Upper lobe of left lung (tissue), 6 donors: Measurements from ENCODE around the gene DENND2D. TPM values are rescaled to one million over a fixed set of nuclear protein-coding genes. Genes with fewer than 3 reads are reported as not detected.

Experiments used
- ATAC-seq, 2 donors: fragments of 200-7000 bp; cut with Tn5 transposase; one replicate each; pipeline ENCODE4 v1.9.1; 2022; ENCODE audit warnings: mild to moderate bottlenecking in 2 of 2, moderate library complexity in 2 of 2; ENCODE audit not compliant: low FRiP score in 2 of 2
- DNase-seq, 2 donors: peaks; one replicate each; pipeline ENCODE4 v3.0.0-alpha.2; 2019 to 2020
- H3K27ac ChIP-seq, 4 donors: fragments of 200-600 bp; sonication (generic); one replicate each; pipeline ENCODE4 v1.5.1; 2016 to 2019
- H3K27me3 ChIP-seq, 4 donors: fragments of 200-600 bp; sonication (generic); one replicate each; pipeline ENCODE4 v1.5.1; 2017 to 2019
- H3K36me3 ChIP-seq, 4 donors: fragments of 200-600 bp; sonication (generic); one replicate each; pipeline ENCODE4 v1.5.1; 2016 to 2019
- H3K4me1 ChIP-seq, 4 donors: fragments of 200-600 bp; sonication (generic); one replicate each; pipeline ENCODE4 v1.5.1; 2018 to 2019
- H3K4me3 ChIP-seq, 4 donors: fragments of 200-600 bp; sonication (generic); one replicate each; pipeline ENCODE4 v1.5.1; 2017 to 2019; ENCODE audit warnings: mild to moderate bottlenecking in 2 of 4, moderate library complexity in 1 of 4
- H3K9me3 ChIP-seq, 4 donors: fragments of 200-600 bp; sonication (generic); one replicate each; pipeline ENCODE4 v1.5.1; 2018 to 2019
- EP300 ChIP-seq, 4 donors: sonication (generic); formaldehyde crosslinking; IDR thresholded peaks; one replicate each; pipeline ENCODE4 v1.5.1; 2017; ENCODE audit warnings: antibody characterized with exemption in 4 of 4, control low read depth in 2 of 4
- POLR2A ChIP-seq, 4 donors: fragments of 450-650 bp; IDR thresholded peaks; one replicate each; pipeline ENCODE4 v1.5.1; 2016 to 2017; ENCODE audit warnings: antibody characterized with exemption in 4 of 4, mild to moderate bottlenecking in 2 of 4
- POLR2AphosphoS5 ChIP-seq, 2 donors: sonication (generic); formaldehyde crosslinking; IDR thresholded peaks; one replicate each; pipeline ENCODE4 v1.5.1; 2017; ENCODE audit warnings: antibody characterized with exemption in 2 of 2
- WGBS, 2 donors: methylation state at CpG; one replicate each; pipeline ENCODE4 v1.1.5; 2017 to 2018; 5-methylcytosine and 5-hydroxymethylcytosine counted together
- total RNA-seq, 6 donors: library from RNA; depleted of rRNA in 4 of 6; stranded (reverse); fragments of >200 nt in 4 of 6; gene quantifications; one replicate each; pipeline versions ENCODE4 v1.1.0 to v1.2.1, GENCODE V29; 2016 to 2021
- TF ChIP-seq, protein P1 (sequence below), 6 experiments: fragments of 450-650 bp in 4 of 6; fragments of 200-600 bp in 2 of 6; sonication (generic) in 2 of 6; IDR thresholded peaks; one replicate each; pipeline ENCODE4 v1.5.1; 2016 to 2019; ENCODE audit warnings: antibody characterized with exemption in 6 of 6
- donor health status: DM: no; HTN: no; CAD: no; lungs with moderate emphysema.
- donor health status: DM: no; HTN: yes; CAD: no; lungs with severe emphysema.

The DENND2D gene
- total RNA-seq, 6 donors from 2014 or later: 44.4 to 154 (median 64.8) TPM

DNA sequence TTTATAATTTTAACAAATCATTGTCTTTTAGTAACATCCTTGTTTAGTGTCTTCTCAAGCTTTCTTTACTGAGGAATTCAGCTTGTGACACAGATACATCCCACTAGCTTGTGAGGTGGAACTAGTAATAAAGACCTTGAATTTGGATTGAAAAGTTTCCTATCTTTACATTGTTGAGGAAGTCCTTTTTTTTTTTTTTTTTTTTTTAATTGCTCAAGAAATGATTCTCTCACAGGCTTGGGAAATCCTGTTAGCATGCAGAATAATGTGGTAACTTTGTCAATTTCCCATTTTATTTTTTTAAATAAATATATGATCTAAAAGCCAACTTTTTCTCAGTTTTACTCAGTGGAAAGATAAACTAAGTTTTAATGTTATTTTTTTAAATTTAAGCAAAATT is 15.8 kb downstream of the DENND2D start:
- H3K4me3 ChIP-seq: no peak overlapping the region
- ATAC-seq: no peak
- no peaks in the 10 kb centered on the region for H3K9me3 ChIP-seq
- peaks cover 0 to 5% (median 0%) of the 10 kb centered on the region in 4 donors for H3K4me1 ChIP-seq
- no peaks in the 10 kb centered on the region for H3K27me3 ChIP-seq
- TF ChIP-seq POLR2A (IDR thresholded peaks at IDR 0.05): no peak
- TF ChIP-seq, protein P1, sequence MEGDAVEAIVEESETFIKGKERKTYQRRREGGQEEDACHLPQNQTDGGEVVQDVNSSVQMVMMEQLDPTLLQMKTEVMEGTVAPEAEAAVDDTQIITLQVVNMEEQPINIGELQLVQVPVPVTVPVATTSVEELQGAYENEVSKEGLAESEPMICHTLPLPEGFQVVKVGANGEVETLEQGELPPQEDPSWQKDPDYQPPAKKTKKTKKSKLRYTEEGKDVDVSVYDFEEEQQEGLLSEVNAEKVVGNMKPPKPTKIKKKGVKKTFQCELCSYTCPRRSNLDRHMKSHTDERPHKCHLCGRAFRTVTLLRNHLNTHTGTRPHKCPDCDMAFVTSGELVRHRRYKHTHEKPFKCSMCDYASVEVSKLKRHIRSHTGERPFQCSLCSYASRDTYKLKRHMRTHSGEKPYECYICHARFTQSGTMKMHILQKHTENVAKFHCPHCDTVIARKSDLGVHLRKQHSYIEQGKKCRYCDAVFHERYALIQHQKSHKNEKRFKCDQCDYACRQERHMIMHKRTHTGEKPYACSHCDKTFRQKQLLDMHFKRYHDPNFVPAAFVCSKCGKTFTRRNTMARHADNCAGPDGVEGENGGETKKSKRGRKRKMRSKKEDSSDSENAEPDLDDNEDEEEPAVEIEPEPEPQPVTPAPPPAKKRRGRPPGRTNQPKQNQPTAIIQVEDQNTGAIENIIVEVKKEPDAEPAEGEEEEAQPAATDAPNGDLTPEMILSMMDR (IDR thresholded peaks at IDR 0.05): no peak
- peak overlapping the region in 1 of 4 donors; percentile 37 for H3K27ac ChIP-seq
- no peak for DNase-seq
- peaks cover 19 to 80% (median 47%) of the 10 kb centered on the region in 4 donors for H3K36me3 ChIP-seq

DNA sequence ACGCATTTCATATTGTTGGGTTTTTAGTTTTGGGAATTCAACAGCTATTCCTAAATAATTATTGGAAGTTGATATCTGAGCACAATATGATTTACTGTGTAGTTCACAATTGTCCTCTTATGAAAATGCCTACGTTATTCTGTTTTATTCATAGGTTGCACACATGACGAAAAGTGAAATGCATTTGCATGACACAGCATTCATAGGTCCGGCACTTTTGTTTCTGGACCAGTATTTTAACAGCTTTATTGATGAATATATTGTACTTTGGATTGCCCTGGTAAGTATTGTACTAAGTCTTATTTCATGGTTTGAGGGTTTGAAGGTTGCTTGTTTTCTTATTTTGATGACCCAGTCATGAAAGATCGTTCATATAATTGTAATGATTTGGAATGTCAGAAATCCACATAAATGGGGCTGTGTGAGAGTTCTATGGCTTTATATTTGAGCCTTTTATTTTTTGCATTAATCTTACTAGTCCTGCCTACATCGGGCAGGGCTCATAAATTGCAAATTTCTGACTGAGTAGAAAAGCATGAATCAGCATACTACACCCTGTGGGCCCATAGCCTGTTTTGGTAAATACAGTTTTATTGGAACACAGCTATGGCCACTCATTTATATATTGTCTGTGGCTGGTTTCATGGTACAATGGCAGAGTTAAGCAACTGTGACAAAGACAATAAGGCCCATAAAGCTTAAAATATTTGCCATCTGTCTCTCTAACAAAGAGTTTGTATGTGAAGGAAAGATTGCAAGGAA is 17.0 kb downstream of the DENND2D start:
- TF ChIP-seq POLR2A (IDR thresholded peaks at IDR 0.05) (no peak), EP300 (IDR thresholded peaks at IDR 0.05) (no peak), POLR2AphosphoS5 (IDR thresholded peaks at IDR 0.05) (no peak)
- TF ChIP-seq, protein P1 (IDR thresholded peaks at IDR 0.05): no peak
- no peaks in the 10 kb centered on the region for H3K27me3 ChIP-seq
- peaks cover 0 to 5% (median 0%) of the 10 kb centered on the region in 4 donors for H3K4me1 ChIP-seq
- H3K9me3 ChIP-seq: no peaks in the 10 kb centered on the region
- no peak for DNase-seq
- WGBS, 2 donors: 91 to 93% methylated on average over 6 of the region's 6 CpGs
- no peak overlapping the region for H3K4me3 ChIP-seq
- no peak overlapping the region for H3K27ac ChIP-seq
- peaks cover 19 to 76% (median 41%) of the 10 kb centered on the region in 4 donors for H3K36me3 ChIP-seq
- ATAC-seq: no peak

DNA sequence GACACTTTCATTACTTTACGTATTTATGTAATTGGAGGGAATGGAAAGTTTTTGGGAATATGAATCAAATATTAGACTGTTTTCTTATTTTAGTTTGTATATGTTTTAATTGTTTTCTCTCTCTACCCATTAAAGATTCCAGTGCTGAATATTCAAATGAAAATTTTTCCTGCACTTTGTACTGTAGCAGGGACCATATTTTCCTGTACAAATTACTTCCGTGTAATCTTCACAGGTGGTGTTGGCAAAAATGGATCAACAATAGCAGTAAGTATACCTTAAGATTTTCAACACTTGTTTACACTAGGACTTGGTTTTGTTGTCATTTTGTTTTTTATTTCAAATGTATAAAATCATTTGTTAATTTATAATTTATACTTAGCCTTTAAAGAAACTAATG is 18.4 kb downstream of the DENND2D start:
- Histone ChIP-seq H3K27me3 (no peaks in the 10 kb centered on the region), H3K36me3 (peaks cover 6 to 74% (median 31%) of the 10 kb centered on the region in 4 donors), H3K9me3 (no peaks in the 10 kb centered on the region), H3K4me3 (no peak overlapping the region), H3K27ac (no peak overlapping the region), H3K4me1 (peaks cover 0 to 5% (median 0%) of the 10 kb centered on the region in 4 donors)
- DNase-seq (no peak), ATAC-seq (no peak)
- WGBS, 2 donors: 95 to 97% methylated on average over 2 of the region's 2 CpGs
- TF ChIP-seq, protein P1 (IDR thresholded peaks at IDR 0.05): no peak
- TF ChIP-seq POLR2A (IDR thresholded peaks at IDR 0.05) (no peak), EP300 (IDR thresholded peaks at IDR 0.05) (no peak), POLR2AphosphoS5 (IDR thresholded peaks at IDR 0.05) (no peak)

DNA sequence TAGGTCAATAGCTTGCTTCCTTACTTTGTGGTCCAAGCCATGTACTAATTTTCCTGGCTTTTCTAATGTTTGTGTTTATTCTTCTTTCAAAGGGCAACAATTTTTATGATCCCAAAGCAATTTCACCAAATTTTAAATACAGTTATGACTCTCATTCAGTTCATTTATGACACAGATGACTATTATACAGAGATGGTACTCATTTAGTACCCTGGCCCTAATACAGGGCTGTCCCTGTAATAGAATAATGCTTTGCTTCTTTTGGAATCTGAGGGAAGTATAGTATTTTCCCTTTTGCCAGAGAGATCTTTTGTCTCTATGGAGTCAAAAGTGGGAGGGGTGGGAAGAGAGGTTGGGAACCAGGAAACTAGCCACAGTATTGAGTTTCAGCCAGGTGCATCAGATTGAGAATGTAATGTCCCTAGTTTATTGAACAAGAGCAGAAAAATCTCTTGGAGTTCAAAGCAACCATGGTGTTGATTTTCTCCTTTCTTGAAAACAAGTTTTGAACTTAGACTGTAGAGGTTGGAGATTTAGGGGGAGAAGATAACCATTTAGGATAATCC is 20.4 kb downstream of the DENND2D start:
- H3K27ac ChIP-seq: no peak overlapping the region
- peaks cover 0 to 2% (median 0%) of the 10 kb centered on the region in 4 donors for H3K4me1 ChIP-seq
- DNase-seq (no peak), ATAC-seq (no peak)
- TF ChIP-seq EP300 (IDR thresholded peaks at IDR 0.05) (no peak), POLR2AphosphoS5 (IDR thresholded peaks at IDR 0.05) (no peak), POLR2A (IDR thresholded peaks at IDR 0.05) (no peak)
- TF ChIP-seq, protein P1 (IDR thresholded peaks at IDR 0.05): no peak
- H3K27me3 ChIP-seq: no peaks in the 10 kb centered on the region
- no peaks in the 10 kb centered on the region for H3K9me3 ChIP-seq
- H3K4me3 ChIP-seq: no peak overlapping the region
- H3K36me3 ChIP-seq: peaks cover 4 to 73% (median 15%) of the 10 kb centered on the region in 4 donors
